Fibroblast of pulmonary artery (primary cell): ENCODE results near the gene TECPR1.

Experiments used
- DNase-seq: peaks from one replicate; pipeline ENCODE4 v3.0.0-alpha.2; 2010; ENCODE audit warnings: low read depth
- H3K4me3 ChIP-seq: replicated peaks from 2 replicates; pipeline ENCODE4 v1.5.1; 2011; ENCODE audit warnings: low read depth, mild to moderate bottlenecking, control low read depth, low read length, moderate library complexity
- CTCF ChIP-seq: IDR thresholded peaks from 2 replicates; pipeline ENCODE4 v1.5.1; 2011; ENCODE audit warnings: mild to moderate bottlenecking, control low read depth, low read length, inconsistent platforms; ENCODE audit errors: missing control alignments

The TECPR1 gene

GRCh38 chr7:98202367-98203195 lies 49.5 kb downstream of the TECPR1 start:
- H3K4me3 ChIP-seq, result no peak overlapping the region
- DNase-seq, result no peak
- TF ChIP-seq CTCF, result no peak

DNA sequence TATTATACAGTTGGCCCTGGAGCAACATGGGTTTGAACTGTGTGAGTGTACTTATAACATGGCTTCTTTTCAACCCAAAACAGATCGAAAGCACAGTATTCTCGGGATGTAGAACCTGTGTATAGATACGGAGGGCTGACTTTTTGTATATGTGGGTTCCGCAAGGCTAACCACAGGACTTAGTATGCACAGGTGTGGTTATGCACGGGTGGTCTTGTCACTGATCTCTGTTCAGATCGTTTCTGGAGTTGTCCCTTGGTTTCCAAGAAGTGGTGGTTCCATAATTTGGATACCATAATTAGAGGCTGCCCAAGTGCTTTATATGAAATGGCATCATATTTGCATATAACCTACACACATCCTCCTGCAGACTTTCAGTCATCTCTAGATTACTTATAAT lies 51.7 kb downstream of the TECPR1 start:
- H3K4me3 ChIP-seq, result no peak overlapping the region
- DNase-seq, result no peak
- TF ChIP-seq CTCF, result no peak

GRCh38 chr7:98199131-98199530 lies 52.9 kb downstream of the TECPR1 start:
- DNase-seq, result no peak
- no peak for TF ChIP-seq CTCF
- H3K4me3 ChIP-seq, result no peak overlapping the region

- TF ChIP-seq CTCF, result no peak
- no peak for DNase-seq
- H3K4me3 ChIP-seq, result no peak overlapping the region
These were observed 55.1 kb downstream of the TECPR1 start for GRCh38 chr7:98196706-98197605.

DNA sequence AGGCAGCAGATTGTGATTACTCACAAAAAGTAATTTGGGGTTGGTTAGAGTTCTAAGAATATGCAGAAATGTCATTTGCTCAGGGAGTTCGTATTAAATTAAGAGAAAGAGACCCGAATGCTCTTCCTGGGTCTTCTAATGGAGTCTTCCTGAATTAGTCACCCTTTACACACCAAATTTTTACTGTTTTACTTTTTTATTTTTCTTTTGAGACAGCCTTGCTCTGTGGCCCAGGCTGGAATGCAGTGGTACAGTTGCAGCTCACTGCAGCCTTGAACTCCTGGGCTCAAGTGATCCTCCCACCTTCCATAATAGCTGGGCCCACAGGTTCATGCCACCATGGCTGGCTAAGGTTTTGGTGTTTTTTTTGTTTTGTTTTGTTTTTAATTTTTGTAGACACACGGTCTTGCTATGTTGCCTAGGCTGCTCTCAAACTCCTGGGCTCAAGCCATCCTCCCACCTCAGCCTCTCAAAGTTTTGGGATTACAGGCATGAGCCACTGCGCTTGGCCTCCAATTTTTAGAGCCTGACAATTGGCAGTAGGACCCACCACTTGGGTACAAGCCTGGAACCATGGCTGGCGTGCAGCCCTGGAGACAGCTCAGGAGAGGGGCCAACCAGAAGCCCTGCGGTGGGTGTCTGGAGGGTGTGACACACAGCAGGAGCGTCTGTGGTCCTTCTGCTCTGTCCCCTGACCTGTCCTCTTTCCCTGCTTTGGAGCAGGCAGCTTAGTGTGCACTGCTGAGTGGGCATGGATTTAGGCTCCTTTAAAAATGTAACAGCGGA lies 57.2 kb downstream of the TECPR1 start:
- no peak for TF ChIP-seq CTCF
- DNase-seq, result no peak
- H3K4me3 ChIP-seq, result no peak overlapping the region

DNA sequence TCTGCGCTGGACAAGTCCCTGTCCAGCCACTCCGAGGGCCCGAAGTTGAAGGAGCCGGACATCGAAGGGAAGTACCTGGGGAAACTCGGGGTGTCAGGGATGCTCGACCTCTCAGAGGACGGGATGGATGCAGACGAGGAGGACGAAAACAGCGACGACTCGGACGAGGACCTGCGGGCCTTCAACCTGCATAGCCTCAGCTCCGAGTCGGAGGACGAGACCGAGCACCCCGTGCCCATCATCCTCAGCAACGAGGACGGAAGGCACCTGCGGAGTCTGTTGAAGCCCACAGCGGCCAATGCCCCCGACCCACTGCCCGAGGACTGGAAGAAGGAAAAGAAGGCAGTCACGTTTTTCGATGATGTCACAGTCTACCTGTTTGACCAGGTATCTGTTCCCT lies 57.8 kb downstream of the TECPR1 start:
- no peak overlapping the region for H3K4me3 ChIP-seq
- no peak for DNase-seq
- TF ChIP-seq CTCF, result no peak
